H54 (cell line): ENCODE measurements around the gene ZNF341.

Source experiments
- DNase-seq: peaks from one replicate; pipeline ENCODE4 v3.0.0; 2011; ENCODE audit warnings: low spot score, mixed read lengths; ENCODE audit not compliant: insufficient read length
- FAIRE-seq: peaks from 3 replicates; lab custom pipeline; 2011; peaks lifted over from hg19 to GRCh38; lab: Jason Lieb, UNC
- POLR2A ChIP-seq: IDR thresholded peaks from 2 replicates; pipeline ENCODE4 v1.6.1; 2011; ENCODE audit warnings: low read depth, mild to moderate bottlenecking, low read length

ZNF341 gene

GRCh38 chr20:33815671-33816070, 83.9 kb downstream of the ZNF341 start:
- TF ChIP-seq POLR2A, result no peak
- DNase-seq, result no peak
- FAIRE-seq, result no peak

- DNase-seq (no peak), FAIRE-seq (no peak)
- TF ChIP-seq POLR2A, result no peak
These were observed 84.4 kb downstream of the ZNF341 start for GRCh38 chr20:33816191-33816590.

GRCh38 chr20:33817411-33817810, 85.6 kb downstream of the ZNF341 start:
- DNase-seq (no peak), FAIRE-seq (no peak)

GRCh38 chr20:33819456-33819855, 87.7 kb downstream of the ZNF341 start:
- TF ChIP-seq POLR2A, result no peak
- no peak for FAIRE-seq
- DNase-seq, result no peak

More at GRCh38 chr20:33817411-33817810, 85.6 kb downstream of the ZNF341 start:
- TF ChIP-seq POLR2A, result no peak

GRCh38 chr20:33820362-33820761, 88.6 kb downstream of the ZNF341 start:
- FAIRE-seq, result no peak
- TF ChIP-seq POLR2A, result no peak
- DNase-seq, result no peak

- FAIRE-seq, result no peak
- TF ChIP-seq POLR2A, result no peak
- DNase-seq, result no peak
These were observed 89.6 kb downstream of the ZNF341 start for GRCh38 chr20:33821270-33821836.

GRCh38 chr20:33822423-33822822, 90.6 kb downstream of the ZNF341 start:
- DNase-seq, result no peak
- TF ChIP-seq POLR2A, result no peak
- FAIRE-seq, result no peak

GRCh38 chr20:33822991-33823390, 91.2 kb downstream of the ZNF341 start:
- DNase-seq, result no peak
- FAIRE-seq, result no peak
- TF ChIP-seq POLR2A, result no peak

GRCh38 chr20:33824852-33825251, 93.1 kb downstream of the ZNF341 start:
- FAIRE-seq (no peak), DNase-seq (no peak)
- no peak for TF ChIP-seq POLR2A

- FAIRE-seq (no peak), DNase-seq (no peak)
- no peak for TF ChIP-seq POLR2A
These were observed 93.8 kb downstream of the ZNF341 start for GRCh38 chr20:33825340-33826269.

GRCh38 chr20:33826270-33826897, 94.6 kb downstream of the ZNF341 start:
- FAIRE-seq (no peak), DNase-seq (no peak)

GRCh38 chr20:33827109-33827508, 95.3 kb downstream of the ZNF341 start:
- FAIRE-seq, result no peak
- TF ChIP-seq POLR2A, result no peak
- no peak for DNase-seq

More at GRCh38 chr20:33826270-33826897, 94.6 kb downstream of the ZNF341 start:
- no peak for TF ChIP-seq POLR2A

GRCh38 chr20:33827634-33828325, 96.0 kb downstream of the ZNF341 start:
- FAIRE-seq (no peak), DNase-seq (no peak)
- no peak for TF ChIP-seq POLR2A
